Measurements from ENCODE around the gene MAP4K2. TPM values are rescaled to one million over a fixed set of nuclear protein-coding genes. Genes with fewer than 3 reads are reported as not detected.

The MAP4K2 gene
- total RNA-seq, 1 experiment from 2014 or later: 24.5 TPM

DNA sequence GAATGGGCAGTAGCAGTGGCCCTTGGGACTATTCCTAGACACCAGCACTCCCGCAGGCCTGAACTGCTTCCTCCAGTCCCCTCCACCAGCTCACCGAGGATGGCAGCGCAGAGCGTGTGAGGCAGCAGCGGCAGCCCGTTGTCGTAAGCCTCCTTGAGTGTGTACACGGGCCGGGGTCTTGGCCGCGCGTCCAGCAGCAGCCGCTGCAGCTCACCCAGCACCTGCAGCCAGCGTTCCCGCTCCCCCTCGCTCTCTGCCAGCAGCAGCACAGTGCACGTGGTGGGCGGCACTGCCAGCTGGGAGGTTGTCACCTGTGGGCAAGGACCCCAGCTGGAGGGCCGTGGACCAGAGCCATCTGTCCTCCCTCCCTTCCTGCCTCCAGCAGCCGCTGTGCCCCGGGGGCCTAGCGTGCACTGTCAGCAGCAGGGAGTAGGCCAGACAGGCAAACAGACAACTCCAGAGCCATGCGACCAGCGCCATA, 28.4 kb upstream of the MAP4K2 start:
- Mint-ChIP-seq H3K36me3 (peaks cover 2% of the 10 kb centered on the region; the same call in 1 of the 2 replicates), H3K9me3 (no peaks in the 10 kb centered on the region), H3K27me3 (ENCODE audit: low read depth) (no peaks in the 10 kb centered on the region), H3K4me3 (no peak overlapping the region), H3K4me1 (no peaks in the 10 kb centered on the region), H3K27ac (no peak overlapping the region)
- TF ChIP-seq, protein P1, sequence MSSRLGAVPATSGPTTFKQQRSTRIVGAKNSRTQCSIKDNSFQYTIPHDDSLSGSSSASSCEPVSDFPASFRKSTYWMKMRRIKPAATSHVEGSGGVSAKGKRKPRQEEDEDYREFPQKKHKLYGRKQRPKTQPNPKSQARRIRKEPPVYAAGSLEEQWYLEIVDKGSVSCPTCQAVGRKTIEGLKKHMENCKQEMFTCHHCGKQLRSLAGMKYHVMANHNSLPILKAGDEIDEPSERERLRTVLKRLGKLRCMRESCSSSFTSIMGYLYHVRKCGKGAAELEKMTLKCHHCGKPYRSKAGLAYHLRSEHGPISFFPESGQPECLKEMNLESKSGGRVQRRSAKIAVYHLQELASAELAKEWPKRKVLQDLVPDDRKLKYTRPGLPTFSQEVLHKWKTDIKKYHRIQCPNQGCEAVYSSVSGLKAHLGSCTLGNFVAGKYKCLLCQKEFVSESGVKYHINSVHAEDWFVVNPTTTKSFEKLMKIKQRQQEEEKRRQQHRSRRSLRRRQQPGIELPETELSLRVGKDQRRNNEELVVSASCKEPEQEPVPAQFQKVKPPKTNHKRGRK (CRISPR knock-in tag; IDR thresholded peaks at IDR 0.05; ENCODE audit: borderline replicate concordance): no peak
- TF ChIP-seq SMAD3 (CRISPR knock-in tag; IDR thresholded peaks at IDR 0.05; ENCODE audit: borderline replicate concordance) (no peak), PRRX2 (CRISPR knock-in tag; IDR thresholded peaks at IDR 0.05) (no peak), SP1 (CRISPR knock-in tag; conservative IDR thresholded peaks at IDR 0.05) (no peak), SOX15 (CRISPR knock-in tag; IDR thresholded peaks at IDR 0.05) (no peak), ZNF263 (CRISPR knock-in tag; IDR thresholded peaks at IDR 0.05; ENCODE audit: low read depth) (no peak), ZNF671 (CRISPR knock-in tag; IDR thresholded peaks at IDR 0.05) (no peak), RELA (CRISPR knock-in tag; IDR thresholded peaks at IDR 0.05; ENCODE audit: borderline replicate concordance) (no peak), ZNF121 (CRISPR knock-in tag; IDR thresholded peaks at IDR 0.05) (no peak)
- TF ChIP-seq, protein P2, sequence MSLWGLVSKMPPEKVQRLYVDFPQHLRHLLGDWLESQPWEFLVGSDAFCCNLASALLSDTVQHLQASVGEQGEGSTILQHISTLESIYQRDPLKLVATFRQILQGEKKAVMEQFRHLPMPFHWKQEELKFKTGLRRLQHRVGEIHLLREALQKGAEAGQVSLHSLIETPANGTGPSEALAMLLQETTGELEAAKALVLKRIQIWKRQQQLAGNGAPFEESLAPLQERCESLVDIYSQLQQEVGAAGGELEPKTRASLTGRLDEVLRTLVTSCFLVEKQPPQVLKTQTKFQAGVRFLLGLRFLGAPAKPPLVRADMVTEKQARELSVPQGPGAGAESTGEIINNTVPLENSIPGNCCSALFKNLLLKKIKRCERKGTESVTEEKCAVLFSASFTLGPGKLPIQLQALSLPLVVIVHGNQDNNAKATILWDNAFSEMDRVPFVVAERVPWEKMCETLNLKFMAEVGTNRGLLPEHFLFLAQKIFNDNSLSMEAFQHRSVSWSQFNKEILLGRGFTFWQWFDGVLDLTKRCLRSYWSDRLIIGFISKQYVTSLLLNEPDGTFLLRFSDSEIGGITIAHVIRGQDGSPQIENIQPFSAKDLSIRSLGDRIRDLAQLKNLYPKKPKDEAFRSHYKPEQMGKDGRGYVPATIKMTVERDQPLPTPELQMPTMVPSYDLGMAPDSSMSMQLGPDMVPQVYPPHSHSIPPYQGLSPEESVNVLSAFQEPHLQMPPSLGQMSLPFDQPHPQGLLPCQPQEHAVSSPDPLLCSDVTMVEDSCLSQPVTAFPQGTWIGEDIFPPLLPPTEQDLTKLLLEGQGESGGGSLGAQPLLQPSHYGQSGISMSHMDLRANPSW (CRISPR knock-in tag; conservative IDR thresholded peaks at IDR 0.05; ENCODE audit: low read depth): no peak
- TF ChIP-seq, protein P3, sequence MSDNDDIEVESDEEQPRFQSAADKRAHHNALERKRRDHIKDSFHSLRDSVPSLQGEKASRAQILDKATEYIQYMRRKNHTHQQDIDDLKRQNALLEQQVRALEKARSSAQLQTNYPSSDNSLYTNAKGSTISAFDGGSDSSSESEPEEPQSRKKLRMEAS (CRISPR knock-in tag; IDR thresholded peaks at IDR 0.05): no peak
- TF ChIP-seq, protein P4, sequence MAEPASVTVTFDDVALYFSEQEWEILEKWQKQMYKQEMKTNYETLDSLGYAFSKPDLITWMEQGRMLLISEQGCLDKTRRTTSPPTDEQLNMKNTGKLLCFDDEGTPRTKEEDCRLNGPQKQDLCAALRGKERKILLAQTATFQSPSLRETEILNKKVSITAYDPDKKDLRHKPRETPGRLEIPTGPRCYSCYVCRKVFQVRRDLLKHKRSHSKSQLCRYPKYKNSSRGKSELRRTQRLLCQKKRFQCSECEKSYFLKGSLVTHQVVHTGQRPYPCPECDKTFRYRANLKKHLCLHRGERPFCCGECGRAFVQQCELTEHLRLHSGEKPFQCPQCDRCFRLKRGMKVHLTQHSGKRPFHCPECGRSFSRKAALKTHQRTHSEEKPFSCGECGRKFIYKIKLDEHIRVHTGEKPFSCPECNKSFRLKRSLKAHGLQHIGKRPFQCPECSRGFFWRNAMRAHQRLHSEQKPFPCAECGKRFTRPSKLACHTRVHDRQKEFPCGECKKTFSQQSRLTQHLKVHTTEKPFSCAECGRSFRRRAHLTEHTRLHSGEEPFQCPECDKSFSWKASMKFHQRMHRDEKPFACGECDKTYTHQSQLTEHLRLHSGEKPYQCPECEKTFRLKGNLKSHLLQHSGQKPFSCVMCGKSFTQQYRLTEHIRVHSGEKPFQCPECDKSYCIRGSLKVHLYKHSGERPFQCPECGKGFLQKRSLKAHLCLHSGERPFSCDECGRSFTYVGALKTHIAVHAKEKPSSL (CRISPR knock-in tag; conservative IDR thresholded peaks at IDR 0.05): no peak
- TF ChIP-seq, protein P5, sequence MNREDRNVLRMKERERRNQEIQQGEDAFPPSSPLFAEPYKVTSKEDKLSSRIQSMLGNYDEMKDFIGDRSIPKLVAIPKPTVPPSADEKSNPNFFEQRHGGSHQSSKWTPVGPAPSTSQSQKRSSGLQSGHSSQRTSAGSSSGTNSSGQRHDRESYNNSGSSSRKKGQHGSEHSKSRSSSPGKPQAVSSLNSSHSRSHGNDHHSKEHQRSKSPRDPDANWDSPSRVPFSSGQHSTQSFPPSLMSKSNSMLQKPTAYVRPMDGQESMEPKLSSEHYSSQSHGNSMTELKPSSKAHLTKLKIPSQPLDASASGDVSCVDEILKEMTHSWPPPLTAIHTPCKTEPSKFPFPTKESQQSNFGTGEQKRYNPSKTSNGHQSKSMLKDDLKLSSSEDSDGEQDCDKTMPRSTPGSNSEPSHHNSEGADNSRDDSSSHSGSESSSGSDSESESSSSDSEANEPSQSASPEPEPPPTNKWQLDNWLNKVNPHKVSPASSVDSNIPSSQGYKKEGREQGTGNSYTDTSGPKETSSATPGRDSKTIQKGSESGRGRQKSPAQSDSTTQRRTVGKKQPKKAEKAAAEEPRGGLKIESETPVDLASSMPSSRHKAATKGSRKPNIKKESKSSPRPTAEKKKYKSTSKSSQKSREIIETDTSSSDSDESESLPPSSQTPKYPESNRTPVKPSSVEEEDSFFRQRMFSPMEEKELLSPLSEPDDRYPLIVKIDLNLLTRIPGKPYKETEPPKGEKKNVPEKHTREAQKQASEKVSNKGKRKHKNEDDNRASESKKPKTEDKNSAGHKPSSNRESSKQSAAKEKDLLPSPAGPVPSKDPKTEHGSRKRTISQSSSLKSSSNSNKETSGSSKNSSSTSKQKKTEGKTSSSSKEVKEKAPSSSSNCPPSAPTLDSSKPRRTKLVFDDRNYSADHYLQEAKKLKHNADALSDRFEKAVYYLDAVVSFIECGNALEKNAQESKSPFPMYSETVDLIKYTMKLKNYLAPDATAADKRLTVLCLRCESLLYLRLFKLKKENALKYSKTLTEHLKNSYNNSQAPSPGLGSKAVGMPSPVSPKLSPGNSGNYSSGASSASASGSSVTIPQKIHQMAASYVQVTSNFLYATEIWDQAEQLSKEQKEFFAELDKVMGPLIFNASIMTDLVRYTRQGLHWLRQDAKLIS (CRISPR knock-in tag; IDR thresholded peaks at IDR 0.05; ENCODE audit: borderline replicate concordance): no peak
- TF ChIP-seq, protein P6, sequence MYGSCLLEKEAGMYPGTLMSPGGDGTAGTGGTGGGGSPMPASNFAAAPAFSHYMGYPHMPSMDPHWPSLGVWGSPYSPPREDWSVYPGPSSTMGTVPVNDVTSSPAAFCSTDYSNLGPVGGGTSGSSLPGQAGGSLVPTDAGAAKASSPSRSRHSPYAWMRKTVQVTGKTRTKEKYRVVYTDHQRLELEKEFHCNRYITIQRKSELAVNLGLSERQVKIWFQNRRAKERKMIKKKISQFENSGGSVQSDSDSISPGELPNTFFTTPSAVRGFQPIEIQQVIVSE (CRISPR knock-in tag; IDR thresholded peaks at IDR 0.05; ENCODE audit: borderline replicate concordance): no peak
- TF ChIP-seq, protein P7, sequence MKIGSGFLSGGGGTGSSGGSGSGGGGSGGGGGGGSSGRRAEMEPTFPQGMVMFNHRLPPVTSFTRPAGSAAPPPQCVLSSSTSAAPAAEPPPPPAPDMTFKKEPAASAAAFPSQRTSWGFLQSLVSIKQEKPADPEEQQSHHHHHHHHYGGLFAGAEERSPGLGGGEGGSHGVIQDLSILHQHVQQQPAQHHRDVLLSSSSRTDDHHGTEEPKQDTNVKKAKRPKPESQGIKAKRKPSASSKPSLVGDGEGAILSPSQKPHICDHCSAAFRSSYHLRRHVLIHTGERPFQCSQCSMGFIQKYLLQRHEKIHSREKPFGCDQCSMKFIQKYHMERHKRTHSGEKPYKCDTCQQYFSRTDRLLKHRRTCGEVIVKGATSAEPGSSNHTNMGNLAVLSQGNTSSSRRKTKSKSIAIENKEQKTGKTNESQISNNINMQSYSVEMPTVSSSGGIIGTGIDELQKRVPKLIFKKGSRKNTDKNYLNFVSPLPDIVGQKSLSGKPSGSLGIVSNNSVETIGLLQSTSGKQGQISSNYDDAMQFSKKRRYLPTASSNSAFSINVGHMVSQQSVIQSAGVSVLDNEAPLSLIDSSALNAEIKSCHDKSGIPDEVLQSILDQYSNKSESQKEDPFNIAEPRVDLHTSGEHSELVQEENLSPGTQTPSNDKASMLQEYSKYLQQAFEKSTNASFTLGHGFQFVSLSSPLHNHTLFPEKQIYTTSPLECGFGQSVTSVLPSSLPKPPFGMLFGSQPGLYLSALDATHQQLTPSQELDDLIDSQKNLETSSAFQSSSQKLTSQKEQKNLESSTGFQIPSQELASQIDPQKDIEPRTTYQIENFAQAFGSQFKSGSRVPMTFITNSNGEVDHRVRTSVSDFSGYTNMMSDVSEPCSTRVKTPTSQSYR (CRISPR knock-in tag; IDR thresholded peaks at IDR 0.05): no peak
- no peak for DNase-seq (ENCODE audit: low spot score)
- CTCF ChIA-PET: no interaction called here
- no peak for ATAC-seq
- POLR2A ChIA-PET: interaction anchor here (1.3 kb wide), 1 partner anchor 13 kb away, joined by 3 read pairs; the partner anchor contains the start of gene CDC42BPG
